Hematopoietic multipotent progenitor cell treated with erythropoietin and hydrocortisone succinate and interleukin-3 and kit ligand, for 4 days (in vitro differentiated cells): ENCODE data around the gene LZTS2.

ENCODE experiments used
- DNase-seq: peaks from one replicate; pipeline ENCODE4 v3.0.0-alpha.2; 2015

LZTS2 gene

GRCh38 chr10:100979791-100980272, 19.8 kb upstream of the LZTS2 start:
- DNase-seq = no peak

DNA sequence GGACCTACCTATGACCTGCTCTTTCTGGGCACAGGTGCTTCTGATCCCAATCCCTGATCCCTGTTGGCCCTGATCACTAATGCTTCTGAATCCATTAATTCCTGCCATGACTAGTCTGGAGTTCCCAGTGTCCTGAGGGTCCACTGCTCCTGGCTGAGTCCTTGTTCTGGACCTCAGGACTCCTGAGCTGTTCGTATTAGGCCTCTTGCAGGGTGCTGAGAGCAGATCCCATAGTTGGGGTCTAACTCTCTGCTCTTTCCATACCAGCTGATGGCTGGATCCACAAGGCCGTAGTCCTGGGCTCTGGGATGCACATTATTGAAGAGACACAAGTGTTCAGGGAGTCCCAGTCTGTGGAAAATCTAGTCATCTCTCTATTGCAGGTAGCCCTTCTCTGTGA, 19.3 kb upstream of the LZTS2 start:
- no peak for DNase-seq

DNA sequence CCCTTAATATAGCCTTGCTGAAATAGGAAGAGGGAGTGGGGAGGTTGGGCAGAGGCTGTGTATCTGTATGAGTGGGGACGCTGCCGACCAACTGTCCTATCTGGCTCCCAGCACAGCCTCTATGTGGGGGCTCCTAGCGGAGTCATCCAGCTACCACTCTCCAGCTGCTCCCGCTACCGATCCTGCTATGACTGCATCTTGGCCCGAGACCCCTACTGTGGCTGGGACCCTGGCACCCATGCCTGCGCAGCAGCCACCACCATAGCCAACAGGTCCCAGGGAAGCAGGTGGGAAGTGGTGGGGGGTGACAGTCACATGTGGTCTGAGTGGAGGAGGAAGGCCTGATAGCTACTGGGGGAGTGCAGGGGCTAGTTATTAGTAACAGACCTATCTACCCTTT, 18.9 kb upstream of the LZTS2 start:
- no peak for DNase-seq

GRCh38 chr10:100981178-100981772, 18.3 kb upstream of the LZTS2 start:
- DNase-seq = no peak

GRCh38 chr10:100982916-100983830, 16.4 kb upstream of the LZTS2 start:
- no peak for DNase-seq

DNA sequence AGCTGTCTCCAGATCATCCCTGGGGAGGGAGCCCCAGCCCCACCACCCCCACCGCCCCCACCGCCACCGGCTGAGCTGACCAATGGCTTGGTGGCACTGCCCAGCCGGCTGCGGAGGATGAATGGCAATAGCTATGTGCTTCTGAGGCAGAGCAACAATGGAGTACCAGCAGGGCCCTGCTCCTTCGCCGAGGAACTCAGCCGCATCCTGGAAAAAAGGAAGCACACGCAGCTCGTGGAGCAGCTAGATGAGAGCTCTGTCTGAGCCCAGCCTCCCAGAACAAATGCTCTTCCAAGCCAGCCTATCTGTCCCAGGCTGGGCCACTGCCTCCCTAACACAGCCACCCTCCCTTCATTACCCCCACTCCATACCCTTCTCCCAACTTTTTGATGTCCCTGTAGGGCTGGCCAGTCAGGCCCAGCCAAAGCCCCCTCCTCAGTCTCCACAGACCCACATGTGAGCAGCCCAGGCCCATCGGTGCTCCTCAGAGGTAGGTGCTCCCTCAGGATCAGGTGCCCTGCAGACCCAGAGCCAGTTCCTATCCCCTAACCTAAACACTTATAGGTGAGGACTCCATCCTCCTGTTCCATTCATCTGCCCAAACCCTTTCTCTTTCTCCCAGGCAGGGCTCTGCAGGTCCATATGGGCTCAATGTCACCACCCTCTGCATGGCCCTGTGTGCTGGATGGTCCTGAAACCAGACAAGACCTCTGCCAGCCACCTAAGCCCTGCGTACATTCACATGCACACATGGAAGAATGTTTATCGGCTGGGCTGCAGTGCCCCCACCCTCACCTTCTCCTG, 15.5 kb upstream of the LZTS2 start:
- DNase-seq = no peak

DNA sequence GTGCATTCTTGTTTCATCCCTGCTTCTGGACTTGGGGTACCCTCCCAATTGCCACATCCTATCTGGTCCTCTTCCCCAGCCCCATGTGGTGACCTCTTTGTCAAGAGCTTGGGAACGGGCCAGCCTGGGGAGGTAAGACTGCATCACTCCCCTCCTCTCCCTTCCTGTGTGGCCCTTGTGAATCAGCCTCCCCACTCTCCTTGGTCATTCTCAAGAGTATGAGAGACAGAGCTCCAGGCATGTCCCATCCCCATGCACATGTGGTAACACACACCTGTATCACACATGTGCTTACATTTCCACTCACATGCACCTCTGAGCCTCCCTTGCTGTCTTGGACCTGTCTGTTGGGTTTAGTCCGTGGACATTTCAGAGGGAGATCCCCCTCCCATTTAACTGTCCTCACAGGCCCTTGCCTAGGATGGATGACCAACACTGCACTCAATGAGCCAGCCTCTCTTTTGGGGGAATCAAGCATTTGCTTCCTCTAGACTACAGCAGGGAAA, 14.9 kb upstream of the LZTS2 start:
- no peak for DNase-seq

GRCh38 chr10:100985336-100985735, 14.3 kb upstream of the LZTS2 start:
- no peak for DNase-seq

DNA sequence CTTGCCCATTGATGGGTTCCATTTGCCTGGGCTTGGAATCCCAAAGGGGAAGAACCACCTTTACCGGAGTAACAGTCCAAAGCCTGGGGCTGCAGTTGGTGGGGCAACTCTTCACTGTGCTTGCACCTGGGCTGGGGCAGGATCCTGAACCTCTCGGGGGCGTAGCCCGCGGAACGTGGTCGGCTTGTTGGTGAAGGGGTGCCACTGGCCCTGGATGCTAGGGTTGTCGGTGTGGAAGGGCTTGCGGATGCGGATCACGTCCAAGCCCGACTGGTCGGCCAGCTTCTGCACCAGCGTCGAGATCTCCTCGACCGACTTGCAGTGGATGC, 13.0 kb upstream of the LZTS2 start:
- no peak for DNase-seq

DNA sequence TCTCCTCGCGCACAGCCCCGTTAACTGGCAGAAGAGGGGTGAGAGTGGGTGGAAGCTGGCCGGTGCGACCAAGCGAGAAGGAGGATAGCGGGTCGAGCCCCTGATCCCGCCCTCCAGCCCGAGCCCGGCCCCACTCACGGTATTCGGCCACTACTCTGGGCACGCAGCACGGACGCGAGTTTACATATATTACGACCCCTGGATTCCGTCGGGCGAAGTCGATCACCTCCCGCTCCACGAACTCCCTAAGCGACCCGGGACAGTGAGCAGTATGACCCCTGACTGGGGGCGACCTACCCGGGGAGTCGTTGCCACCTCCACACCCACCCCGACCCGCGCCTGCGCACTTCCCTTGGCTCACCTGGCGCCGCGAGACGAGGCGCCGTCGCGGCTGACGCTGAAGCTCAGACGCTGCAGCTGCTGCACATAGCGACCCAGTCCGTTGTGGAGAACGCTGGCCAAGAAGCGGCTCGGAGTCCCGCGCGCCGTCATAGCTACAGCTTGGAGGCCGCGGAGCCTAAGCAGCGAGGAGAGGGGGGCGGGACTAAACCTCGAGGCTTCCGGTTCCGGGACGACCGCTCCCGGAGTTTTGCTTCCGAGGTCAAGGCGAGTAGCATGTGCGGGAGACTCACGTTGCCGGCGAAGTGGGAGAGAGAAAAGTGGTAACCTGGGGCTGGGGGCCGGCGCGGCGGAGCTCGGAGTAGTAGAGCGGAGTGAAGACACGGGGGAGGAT, 12.5 kb upstream of the LZTS2 start, which contains the start of the genes MRPL43 and TWNK:
MRPL43 (minus strand) TSS at position 546 of the 733 bp plus-strand sequence; CDS start at position 492, 54 bp downstream.
TWNK (plus strand) TSS at position 592 of the 733 bp plus-strand sequence. CDS start 668 bp downstream, outside the sequence.
- peak; percentile 94 for DNase-seq

DNA sequence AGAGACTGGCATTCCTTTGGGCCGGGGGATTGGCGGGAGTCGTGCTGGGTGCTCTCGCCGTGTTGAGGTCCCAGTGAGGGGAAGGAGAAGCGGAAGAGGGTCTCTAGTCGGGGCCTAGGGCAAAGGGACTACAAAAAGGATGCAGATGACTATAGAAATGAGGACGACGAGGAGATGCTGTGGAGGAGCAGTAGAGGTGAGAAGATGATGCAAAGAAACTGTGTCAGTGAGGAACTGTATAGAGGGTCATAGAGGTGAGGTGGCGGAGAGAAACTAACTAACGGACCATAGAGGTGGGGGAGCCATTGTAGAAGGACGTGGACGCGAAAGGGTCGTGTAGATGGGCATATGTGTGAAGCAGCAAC, 11.9 kb upstream of the LZTS2 start:
- no peak for DNase-seq

GRCh38 chr10:100988166-100988565, 11.4 kb upstream of the LZTS2 start:
- no peak for DNase-seq

DNA sequence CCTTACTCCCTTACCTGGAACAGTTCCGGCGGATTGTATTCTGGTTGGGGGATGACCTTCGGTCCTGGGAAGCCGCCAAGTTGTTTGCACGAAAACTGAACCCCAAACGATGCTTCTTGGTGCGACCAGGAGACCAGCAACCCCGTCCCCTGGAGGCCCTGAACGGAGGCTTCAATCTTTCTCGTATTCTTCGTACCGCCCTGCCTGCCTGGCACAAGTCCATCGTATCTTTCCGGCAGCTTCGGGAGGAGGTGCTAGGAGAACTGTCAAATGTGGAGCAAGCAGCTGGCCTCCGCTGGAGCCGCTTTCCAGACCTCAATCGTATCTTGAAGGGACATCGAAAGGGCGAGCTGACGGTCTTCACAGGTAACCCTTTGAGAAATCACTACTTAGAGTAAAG, 10.5 kb upstream of the LZTS2 start:
- DNase-seq = no peak

DNA sequence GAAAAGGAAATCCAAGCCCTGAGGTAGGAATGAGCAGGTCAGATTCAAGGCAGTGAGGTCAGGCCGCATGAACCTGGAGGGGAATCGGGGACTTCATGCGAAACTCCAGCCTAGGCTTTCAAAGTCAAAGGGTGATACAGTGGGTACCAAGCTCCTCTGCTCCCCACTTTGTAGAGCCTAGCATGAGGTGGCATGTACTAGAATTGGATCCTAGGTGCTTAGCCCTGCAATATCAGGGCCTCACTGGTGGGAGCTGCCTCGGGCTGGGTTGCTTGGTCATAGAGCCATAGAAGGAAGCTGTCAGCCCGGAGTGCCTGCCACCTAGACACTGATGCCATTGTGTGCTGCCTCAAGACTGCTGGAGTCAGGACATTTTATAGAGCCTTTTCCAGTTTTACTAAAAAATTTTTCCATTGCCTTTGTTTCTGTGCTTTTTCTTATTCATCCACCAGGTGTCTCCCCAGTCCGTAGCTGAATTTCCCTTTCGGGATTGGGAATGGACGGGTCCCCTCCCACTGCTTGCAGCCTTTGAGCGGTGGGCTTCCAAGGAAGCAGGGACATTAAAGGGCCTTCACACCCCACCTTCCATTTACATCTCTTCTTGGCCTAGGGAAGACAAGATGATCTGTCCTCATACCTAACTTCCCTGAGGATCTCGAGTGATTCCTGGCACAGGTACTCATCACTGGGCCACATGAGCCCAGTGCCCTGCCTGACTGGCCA, 5.5 kb upstream of the LZTS2 start:
- peak; percentile 40 for DNase-seq

DNA sequence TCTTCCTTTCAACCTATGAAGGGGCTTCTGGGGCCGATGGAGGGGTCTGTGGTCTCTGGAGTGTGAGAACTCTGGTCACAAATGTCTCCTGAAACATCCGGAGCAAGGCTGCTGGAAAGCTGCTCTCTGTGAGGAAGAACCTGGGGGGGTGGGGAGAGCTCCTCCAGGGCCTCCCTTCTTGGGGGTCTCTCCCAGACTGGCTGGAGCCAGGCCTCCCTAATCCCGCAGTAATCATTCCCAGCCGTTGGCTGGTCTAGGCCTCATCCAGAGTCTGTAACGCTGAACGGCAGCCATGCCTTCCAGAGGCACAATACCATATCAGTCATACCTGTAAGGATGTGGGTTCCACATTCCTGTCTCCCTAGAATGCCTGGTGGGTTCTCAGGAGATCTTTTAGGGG, 4.4 kb upstream of the LZTS2 start:
- DNase-seq = no peak

GRCh38 chr10:100996678-100997359, 2.8 kb upstream of the LZTS2 start:
- DNase-seq = peak; percentile 59

DNA sequence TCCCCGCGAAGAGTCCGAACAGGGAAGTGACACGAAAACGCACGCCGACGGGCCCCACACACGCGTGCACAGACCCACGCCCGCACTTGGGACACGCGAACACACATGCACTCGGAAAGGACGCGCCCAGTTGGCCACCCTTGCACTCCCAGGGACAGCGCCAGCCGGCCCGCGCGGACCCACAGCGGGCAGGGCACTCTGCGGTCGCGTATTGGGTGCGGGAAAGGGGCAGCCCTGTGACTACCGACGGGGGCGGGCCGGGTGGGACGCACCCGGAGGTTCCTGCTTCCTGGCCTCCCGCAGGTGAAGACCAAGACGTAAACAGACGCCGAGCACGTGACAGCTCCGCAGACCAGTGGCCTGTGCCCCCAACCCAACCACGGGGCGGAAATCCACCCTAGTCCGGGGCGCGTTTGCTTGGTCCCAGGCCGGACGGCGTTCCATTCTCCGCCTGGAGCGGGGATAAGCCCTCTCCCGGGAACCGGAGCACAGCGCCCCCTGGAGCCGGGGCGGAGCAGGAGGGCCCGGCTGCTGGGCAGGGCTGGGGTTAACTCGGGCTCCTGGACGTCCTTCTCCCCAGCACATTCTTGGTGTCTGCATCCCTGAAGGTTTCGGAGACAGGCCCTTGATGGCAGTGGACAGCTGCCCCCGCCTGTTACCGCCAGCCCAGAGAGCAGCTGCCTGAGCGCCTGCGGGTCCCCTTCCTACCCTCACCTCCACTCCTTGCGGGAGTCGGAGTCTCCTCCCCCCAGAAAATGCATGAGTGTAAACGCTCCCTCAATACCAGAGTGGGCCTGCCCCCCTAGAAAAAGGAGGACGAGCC, 2.0 kb upstream of the LZTS2 start:
- peak; percentile 87 for DNase-seq

GRCh38 chr10:100998183-100998990, 1.2 kb upstream of the LZTS2 start:
- DNase-seq = peak; percentile 94
